PFSK-1 (cell line): ENCODE data around the gene JAKMIP1.

Experiments
- POLR2AphosphoS5 ChIP-seq: IDR thresholded peaks from 2 replicates; pipeline ENCODE4 v1.6.1; 2012; ENCODE audit warnings: low read depth, mild to moderate bottlenecking, control low read depth, low read length, moderate library complexity
- TF ChIP-seq, protein P1 (sequence below), 2 experiments: IDR thresholded peaks; 2 replicates each; pipeline versions ENCODE4 v1.6.1 to v1.8.0; 2011 to 2012; ENCODE audit warnings: low read depth in 2 of 2, low read length in 2 of 2, control low read depth in 1 of 2, inconsistent platforms in 1 of 2, mild to moderate bottlenecking in 1 of 2, moderate library complexity in 1 of 2; ENCODE audit not compliant: insufficient read depth in 1 of 2

DNA sequence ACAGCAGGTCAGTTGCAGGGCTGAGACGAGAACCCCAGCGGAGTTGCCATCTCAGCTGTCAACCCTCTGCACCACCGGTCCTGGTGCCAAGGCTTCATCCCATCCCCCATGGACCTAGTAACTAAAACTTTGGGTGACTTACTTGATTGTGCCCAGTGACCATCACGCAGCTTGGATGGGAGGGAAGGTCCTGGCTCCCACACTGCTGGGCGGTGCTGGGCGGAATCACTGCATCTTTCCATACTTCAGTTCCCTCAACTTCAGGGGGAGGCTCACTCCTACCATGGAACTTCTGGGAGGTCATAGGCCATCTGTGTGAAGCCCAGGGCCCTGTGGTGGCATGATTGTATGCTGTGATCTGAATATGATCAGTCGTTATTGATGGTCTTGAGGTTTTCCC is 26.2 kb upstream of the JAKMIP1 start:
- TF ChIP-seq POLR2AphosphoS5, result no peak
- TF ChIP-seq, protein P1, sequence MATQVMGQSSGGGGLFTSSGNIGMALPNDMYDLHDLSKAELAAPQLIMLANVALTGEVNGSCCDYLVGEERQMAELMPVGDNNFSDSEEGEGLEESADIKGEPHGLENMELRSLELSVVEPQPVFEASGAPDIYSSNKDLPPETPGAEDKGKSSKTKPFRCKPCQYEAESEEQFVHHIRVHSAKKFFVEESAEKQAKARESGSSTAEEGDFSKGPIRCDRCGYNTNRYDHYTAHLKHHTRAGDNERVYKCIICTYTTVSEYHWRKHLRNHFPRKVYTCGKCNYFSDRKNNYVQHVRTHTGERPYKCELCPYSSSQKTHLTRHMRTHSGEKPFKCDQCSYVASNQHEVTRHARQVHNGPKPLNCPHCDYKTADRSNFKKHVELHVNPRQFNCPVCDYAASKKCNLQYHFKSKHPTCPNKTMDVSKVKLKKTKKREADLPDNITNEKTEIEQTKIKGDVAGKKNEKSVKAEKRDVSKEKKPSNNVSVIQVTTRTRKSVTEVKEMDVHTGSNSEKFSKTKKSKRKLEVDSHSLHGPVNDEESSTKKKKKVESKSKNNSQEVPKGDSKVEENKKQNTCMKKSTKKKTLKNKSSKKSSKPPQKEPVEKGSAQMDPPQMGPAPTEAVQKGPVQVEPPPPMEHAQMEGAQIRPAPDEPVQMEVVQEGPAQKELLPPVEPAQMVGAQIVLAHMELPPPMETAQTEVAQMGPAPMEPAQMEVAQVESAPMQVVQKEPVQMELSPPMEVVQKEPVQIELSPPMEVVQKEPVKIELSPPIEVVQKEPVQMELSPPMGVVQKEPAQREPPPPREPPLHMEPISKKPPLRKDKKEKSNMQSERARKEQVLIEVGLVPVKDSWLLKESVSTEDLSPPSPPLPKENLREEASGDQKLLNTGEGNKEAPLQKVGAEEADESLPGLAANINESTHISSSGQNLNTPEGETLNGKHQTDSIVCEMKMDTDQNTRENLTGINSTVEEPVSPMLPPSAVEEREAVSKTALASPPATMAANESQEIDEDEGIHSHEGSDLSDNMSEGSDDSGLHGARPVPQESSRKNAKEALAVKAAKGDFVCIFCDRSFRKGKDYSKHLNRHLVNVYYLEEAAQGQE (IDR thresholded peaks at IDR 0.05; ENCODE audit: insufficient read depth in 1 of 2, low read depth in 2 of 2, low read length in 2 of 2), result no peak
